Testis (tissue), 2 donors: ENCODE data around the gene DPF1.

Experiments
- CTCF ChIP-seq, 3 experiments: fragments of 450-650 bp in 2 of 3; fragments of 200-600 bp in 1 of 3; sonication (generic) in 1 of 3; IDR thresholded peaks; one replicate each; pipeline ENCODE4 v1.5.1; 2016 to 2019; ENCODE audit warnings: antibody characterized with exemption in 3 of 3, mild to moderate bottlenecking in 2 of 3, moderate library complexity in 1 of 3
- POLR2A ChIP-seq: fragments of 450-650 bp; IDR thresholded peaks from one replicate; pipeline ENCODE4 v1.6.1; 2017; ENCODE audit warnings: antibody characterized with exemption, mild to moderate bottlenecking, moderate library complexity

DNA sequence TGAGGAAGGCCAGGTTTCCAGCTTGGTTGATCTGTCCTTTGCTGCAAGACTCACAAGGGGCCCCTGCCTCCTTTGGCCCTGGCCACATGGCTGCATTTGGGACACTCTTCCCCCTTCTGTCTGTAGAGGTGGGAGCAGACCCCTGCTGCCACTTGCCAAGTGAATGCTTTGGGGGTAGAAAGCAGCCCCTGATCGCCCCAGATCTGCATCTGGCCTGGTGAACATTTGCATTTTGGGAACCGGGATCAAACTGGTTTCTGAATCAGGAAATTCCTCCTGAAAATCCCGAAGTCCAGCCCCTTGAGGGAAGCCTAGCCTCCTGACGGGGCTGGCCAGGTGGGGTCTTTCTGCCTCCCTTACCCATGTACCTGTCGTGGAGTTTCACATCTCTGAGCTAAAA is 14.9 kb downstream of the DPF1 start:
- no peak for TF ChIP-seq POLR2A
- TF ChIP-seq CTCF (IDR thresholded peaks at IDR 0.05): no peak
